Measurements from ENCODE around the gene HPCAL1.
A peak's percentile ranks its signal among the peaks of the same experiment; 100 is the strongest.

The HPCAL1 gene

GRCh38 chr2:10338270-10339188, 35.8 kb downstream of the HPCAL1 start:
- no peak for DNase-seq

GRCh38 chr2:10339647-10340592, 37.2 kb downstream of the HPCAL1 start:
- no peak for DNase-seq

- DNase-seq = no peak
These were observed 37.9 kb downstream of the HPCAL1 start for GRCh38 chr2:10340593-10340975.

GRCh38 chr2:10341193-10341592, 38.5 kb downstream of the HPCAL1 start:
- DNase-seq = no peak

- no peak for DNase-seq
These were observed 39.7 kb downstream of the HPCAL1 start for GRCh38 chr2:10342245-10342951.

GRCh38 chr2:10343191-10343590, 40.5 kb downstream of the HPCAL1 start:
- no peak for DNase-seq

GRCh38 chr2:10343658-10344057, 41.0 kb downstream of the HPCAL1 start:
- no peak for DNase-seq

- no peak for DNase-seq
These were observed 41.7 kb downstream of the HPCAL1 start for GRCh38 chr2:10344105-10345066.

GRCh38 chr2:10345126-10345525, 42.4 kb downstream of the HPCAL1 start:
- no peak for DNase-seq

GRCh38 chr2:10345813-10346212, 43.1 kb downstream of the HPCAL1 start:
- no peak for DNase-seq

GRCh38 chr2:10346929-10347561, 44.3 kb downstream of the HPCAL1 start:
- DNase-seq = no peak

GRCh38 chr2:10347562-10347948, 44.9 kb downstream of the HPCAL1 start:
- DNase-seq = no peak

GRCh38 chr2:10348891-10349290, 46.2 kb downstream of the HPCAL1 start:
- no peak for DNase-seq

- no peak for DNase-seq
These were observed 48.1 kb downstream of the HPCAL1 start for GRCh38 chr2:10350761-10351160.

- no peak for DNase-seq
These were observed 49.7 kb downstream of the HPCAL1 start for GRCh38 chr2:10352361-10352760.

GRCh38 chr2:10352972-10353371, 50.3 kb downstream of the HPCAL1 start:
- no peak for DNase-seq

- DNase-seq = no peak
These were observed 51.2 kb downstream of the HPCAL1 start for GRCh38 chr2:10353931-10354330.

- no peak for DNase-seq
These were observed 51.7 kb downstream of the HPCAL1 start for GRCh38 chr2:10354399-10354798.

GRCh38 chr2:10355471-10356438, 53.1 kb downstream of the HPCAL1 start:
- peak; percentile 68 for DNase-seq

- no peak for DNase-seq
These were observed 53.7 kb downstream of the HPCAL1 start for GRCh38 chr2:10356439-10356811.

All from NCI-H1092 treated with DMSO at 0.1 percent for 48 hours (cell line).